ENCODE results near the gene P2RX1.

Gene P2RX1

DNA sequence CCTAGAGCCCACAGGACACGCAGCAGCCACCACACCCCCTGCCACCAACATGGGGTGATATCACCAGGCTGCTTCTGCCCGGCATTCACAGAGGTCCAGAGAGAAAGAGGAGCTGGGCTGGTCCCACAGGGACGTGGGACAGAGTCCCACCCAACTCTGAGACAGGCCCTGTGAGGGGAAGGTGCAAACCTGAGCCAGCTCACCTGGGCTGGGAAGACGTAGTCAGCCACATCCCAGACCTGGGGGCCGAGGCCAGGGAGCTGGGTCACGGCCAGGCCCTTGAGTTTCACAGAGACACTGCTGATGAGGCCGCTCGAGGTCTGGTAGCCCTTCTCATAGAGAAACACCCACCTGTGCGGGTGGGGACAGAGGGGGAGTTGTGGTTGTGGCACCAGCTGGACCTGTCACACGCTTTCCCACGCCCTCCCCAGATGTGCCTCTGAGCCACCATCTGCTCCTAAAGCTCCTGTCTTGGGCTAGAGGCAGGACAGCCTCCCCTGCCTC, 11.2 kb downstream of the P2RX1 start:
- DNase-seq (ENCODE audit: low spot score), result no peak

GRCh38 chr17:3904501-3904900, 11.8 kb downstream of the P2RX1 start:
- DNase-seq (ENCODE audit: low spot score), result no peak

- DNase-seq (ENCODE audit: low spot score), result no peak
These were observed 12.4 kb downstream of the P2RX1 start for GRCh38 chr17:3903881-3904290.

- no peak for DNase-seq (ENCODE audit: low spot score)
These were observed 13.0 kb downstream of the P2RX1 start for GRCh38 chr17:3903051-3903825.

GRCh38 chr17:3900646-3901045, 15.6 kb downstream of the P2RX1 start:
- no peak for DNase-seq (ENCODE audit: low spot score)

- no peak for DNase-seq (ENCODE audit: low spot score)
These were observed 18.5 kb downstream of the P2RX1 start for GRCh38 chr17:3897731-3898130.

DNA sequence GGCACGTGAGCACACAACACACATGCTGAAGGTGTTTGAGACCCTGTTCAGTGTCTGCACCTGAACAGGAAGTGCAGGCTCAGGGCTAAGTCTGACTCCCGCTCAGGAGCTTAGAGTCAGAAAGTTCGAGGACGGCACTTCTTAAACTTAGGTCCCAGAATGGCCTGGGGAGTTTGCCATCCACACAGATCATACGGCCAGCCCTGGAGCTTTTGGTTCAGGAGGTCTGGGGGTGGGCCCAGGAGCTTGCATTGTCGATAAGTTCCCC, 19.4 kb downstream of the P2RX1 start:
- no peak for DNase-seq (ENCODE audit: low spot score)

- no peak for DNase-seq (ENCODE audit: low spot score)
These were observed 19.9 kb downstream of the P2RX1 start for GRCh38 chr17:3896108-3896967.

- no peak for DNase-seq (ENCODE audit: low spot score)
These were observed 20.9 kb downstream of the P2RX1 start for GRCh38 chr17:3895354-3895753.

DNA sequence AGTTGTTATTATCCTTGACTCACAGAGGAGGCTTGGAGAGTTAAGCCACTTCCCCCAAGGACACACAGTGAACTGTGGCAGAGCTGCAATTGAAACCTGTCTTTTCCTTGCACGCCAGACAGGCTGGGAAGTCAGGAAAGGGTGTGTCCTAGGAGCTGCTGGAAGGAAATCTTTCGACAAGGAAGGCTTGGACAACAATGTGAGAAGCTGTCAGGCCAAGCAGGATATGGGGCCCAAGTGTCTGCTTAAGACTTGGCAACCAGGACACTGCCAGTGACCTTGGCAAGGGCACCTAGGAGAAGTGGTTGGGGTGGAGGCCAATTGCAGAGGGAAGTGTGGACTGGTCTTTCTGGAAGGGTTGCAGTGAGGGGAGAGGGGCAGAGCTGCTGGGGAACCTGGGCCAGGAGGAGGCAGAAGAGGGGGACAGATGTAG, 21.3 kb downstream of the P2RX1 start:
- no peak for DNase-seq (ENCODE audit: low spot score)

- DNase-seq (ENCODE audit: low spot score), result no peak
These were observed 22.1 kb downstream of the P2RX1 start for GRCh38 chr17:3894188-3894587.

DNA sequence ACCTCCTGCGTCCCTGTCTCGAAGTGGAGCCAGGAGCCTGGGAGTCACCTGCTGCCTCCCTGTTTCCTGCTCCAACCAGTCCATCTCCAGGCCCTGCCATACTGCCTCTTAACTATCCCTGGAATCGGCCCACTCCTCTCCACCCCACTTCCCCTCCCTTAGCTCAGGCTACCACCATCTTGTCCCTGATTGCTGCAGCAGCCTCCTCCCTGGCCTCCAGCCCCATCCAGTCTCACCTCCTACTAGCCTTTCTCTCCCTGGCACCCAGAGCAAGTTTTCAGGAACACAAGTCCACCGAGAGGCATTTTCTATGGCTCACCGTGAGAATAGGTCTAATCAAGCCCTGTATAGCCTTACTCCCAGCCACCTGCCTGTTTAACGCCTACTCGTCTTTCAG, 22.5 kb downstream of the P2RX1 start:
- no peak for DNase-seq (ENCODE audit: low spot score)

GRCh38 chr17:3893003-3893719, 23.1 kb downstream of the P2RX1 start, which contains the start of gene CAMKK1:
Gene CAMKK1, minus strand, starts transcription at chr17:3893053. Its CDS starts 7,366 bp downstream, at chr17:3885687.
- peak; percentile 87 for DNase-seq (ENCODE audit: low spot score)

DNA sequence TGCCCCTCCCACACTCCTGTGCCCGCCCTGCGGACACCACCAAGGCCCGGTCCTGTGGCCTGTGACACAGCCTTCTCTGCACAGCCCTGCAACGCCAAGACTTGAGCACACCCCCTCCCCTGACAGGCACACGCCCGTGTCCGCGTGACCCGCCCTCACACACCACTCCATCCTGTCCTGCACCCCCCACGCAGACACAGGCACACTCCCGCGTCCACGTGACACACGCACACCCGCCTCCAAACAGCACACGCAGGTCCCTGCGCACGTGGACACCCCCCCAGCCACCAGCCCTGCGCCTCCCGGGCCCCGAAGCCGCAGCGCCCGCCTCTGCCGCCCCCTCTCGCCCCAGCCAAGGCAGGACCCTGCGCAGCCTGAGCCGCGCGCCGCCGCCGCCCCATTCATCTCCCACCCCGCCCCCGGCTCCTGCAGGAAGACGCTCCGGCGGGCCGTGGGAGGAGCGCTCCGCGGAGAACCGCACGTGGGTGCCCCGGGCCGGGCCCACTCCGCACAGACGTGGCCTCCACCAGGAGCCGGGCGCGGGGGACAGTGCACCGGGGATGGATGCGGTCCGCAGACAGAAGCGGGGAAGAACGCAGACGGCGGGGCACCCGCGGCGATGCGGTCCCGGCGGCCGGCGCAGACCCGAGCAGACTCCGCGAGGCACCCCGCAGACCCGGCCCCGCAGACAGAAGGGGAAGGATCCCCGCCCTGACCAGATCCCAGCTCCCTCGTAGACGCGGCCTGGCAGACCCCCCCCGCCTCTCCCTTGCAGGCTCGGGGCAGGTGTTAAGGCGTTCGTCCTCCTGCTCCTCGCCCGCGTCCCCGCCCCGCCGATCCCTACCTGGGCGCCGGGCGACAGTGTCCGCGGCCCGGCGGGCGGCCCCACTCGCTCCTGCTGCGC, 23.9 kb downstream of the P2RX1 start:
- peak; percentile 78 for DNase-seq (ENCODE audit: low spot score)

DNA sequence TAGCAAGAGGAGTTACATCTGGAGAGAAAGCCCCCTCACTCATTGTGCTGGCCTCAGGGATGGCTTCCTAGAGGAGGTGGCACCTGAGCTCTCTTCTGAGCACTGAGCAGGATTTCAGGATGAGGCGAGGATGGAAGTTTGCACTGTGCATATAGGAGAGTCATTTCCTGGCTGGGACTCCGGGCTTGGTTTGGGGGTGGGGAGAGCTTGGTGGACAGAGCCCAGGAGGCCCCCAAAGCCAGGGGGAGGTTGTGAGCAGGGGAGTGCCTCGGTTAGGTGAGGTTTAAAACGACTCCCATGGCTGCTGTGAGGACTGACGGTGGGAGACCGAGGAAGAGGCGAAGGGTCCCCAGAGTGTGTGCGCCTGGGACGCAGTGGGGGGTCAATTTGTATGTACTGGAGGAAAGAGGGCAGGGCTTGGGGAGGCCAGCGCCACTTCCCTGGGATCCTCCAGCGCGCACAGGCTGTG, 24.6 kb downstream of the P2RX1 start:
- peak; percentile 9 for DNase-seq (ENCODE audit: low spot score)

DNA sequence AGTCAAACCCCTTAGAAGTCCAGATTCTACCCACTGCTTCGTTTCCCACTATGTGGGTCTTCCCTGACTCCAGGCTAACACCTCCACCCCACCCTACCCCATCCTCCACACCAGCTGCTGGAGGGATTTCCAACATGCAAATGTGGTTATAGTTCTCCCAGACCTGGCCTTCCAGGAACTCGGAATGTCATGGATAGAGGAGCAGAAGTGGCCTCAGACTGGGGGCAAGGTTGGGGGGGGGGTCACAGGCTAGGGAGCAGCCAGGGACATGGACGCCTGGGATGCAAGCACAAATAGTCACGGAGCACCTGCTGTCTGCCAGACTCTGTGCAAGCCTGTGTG, 25.4 kb downstream of the P2RX1 start:
- no peak for DNase-seq (ENCODE audit: low spot score)

GRCh38 chr17:3890082-3890877, 26.0 kb downstream of the P2RX1 start:
- DNase-seq (ENCODE audit: low spot score), result peak; percentile 78

- no peak for DNase-seq (ENCODE audit: low spot score)
These were observed 26.8 kb downstream of the P2RX1 start for GRCh38 chr17:3889325-3890012.

DNA sequence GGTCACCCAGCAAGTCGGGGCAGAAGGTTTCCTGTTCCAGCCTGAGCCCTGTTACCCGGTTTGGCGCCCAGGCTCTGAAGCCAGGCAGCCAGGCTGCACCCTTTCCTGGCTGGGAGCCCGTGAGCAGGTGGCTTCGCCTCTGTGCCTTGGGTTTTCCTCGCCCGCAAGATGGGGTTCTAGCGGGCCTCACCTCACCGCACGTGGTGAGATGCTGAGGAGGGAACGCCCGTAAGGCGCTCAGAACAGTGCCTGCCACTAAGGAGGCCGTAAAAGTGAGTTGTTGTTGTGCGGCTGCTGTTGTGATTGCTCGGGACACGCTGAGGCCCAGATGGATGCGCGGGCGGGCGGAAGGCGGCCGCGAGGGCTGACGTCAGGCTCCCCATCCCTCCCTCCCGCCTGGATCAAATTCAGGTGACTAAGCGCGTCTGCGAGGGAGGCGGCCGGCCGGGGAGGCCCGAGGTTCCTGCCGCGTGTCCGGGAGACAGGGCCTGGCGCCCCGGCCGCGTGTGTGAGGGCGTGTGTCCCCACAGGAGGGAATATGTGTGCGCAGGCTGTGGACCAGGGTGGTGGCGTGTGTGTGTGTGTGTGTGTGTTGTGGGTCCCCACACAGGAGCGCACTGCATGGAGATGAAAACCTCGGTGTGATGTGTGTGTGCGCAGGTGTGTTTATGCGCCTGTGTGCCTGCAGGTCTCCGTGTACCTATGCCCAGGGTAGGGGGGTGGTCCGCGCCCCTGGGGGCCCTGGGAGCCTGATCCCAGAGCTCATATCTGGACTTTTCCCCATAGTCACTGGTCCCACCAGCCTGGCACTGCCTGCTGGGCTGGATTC, 27.7 kb downstream of the P2RX1 start:
- peak; percentile 81 for DNase-seq (ENCODE audit: low spot score)
